Type B pancreatic cell (in vitro differentiated cells): Measurements from ENCODE around the gene LRCH1. TPM values are rescaled to one million over a fixed set of nuclear protein-coding genes. Genes with fewer than 3 reads are reported as not detected.

Source experiments
- DNase-seq: peaks from one replicate; pipeline ENCODE4 v3.0.0; 2021; ENCODE audit warnings: mixed read lengths; ENCODE audit not compliant: unreplicated experiment; ENCODE audit errors: extremely low spot score
- H3K27ac Mint-ChIP-seq: 2 replicates; pipeline ENCODE4 v1.8.0; 2021; ENCODE audit warnings: mild to moderate bottlenecking, mixed read lengths
- H3K27me3 Mint-ChIP-seq: 2 replicates; pipeline ENCODE4 v1.8.0; 2021; ENCODE audit warnings: mixed read lengths
- H3K36me3 Mint-ChIP-seq: 2 replicates; pipeline ENCODE4 v1.8.0; 2021; ENCODE audit warnings: mixed read lengths
- H3K4me1 Mint-ChIP-seq: one replicate; pipeline ENCODE4 v1.8.0; 2021; ENCODE audit warnings: mixed read lengths; ENCODE audit not compliant: unreplicated experiment
- H3K4me3 Mint-ChIP-seq: 2 replicates; pipeline ENCODE4 v1.8.0; 2021; ENCODE audit warnings: mild to moderate bottlenecking, mixed read lengths
- H3K9me3 Mint-ChIP-seq: 2 replicates; pipeline ENCODE4 v1.8.0; 2021; ENCODE audit warnings: mixed read lengths
- total RNA-seq: library from RNA; stranded (reverse); gene quantifications from 2 replicates; pipeline ENCODE4 v1.2.1, GENCODE V29; 2021; ENCODE audit warnings: low replicate concordance
- TF ChIP-seq, protein P1 (sequence below): fragments of 200-600 bp; sonication (generic); conservative IDR thresholded peaks from 2 replicates; pipeline ENCODE4 v1.5.0; 2021; ENCODE audit warnings: antibody characterized with exemption, mild to moderate bottlenecking

The LRCH1 gene
- total RNA-seq, 1 donor from 2014 or later, result 23.0 TPM

DNA sequence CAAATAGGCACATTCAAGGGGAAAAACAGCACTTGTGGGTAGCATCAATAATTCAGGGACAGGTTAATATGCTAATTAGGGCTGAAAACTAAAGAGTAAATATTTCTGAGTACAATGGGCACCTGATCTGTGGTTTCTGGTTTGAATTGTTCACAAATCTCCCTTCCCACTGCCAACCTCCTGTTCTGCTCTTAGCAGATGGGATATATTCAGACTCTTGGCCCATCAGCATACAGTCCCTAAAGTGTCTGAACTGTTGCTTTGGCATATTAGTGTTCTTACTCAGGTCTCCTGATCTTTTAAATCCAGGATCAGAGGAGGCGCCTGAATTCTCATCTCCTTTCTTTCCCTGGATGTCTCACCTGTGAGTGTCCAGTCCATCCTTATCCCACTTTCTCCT lies 8.2 kb upstream of the LRCH1 start:
- TF ChIP-seq, protein P1, sequence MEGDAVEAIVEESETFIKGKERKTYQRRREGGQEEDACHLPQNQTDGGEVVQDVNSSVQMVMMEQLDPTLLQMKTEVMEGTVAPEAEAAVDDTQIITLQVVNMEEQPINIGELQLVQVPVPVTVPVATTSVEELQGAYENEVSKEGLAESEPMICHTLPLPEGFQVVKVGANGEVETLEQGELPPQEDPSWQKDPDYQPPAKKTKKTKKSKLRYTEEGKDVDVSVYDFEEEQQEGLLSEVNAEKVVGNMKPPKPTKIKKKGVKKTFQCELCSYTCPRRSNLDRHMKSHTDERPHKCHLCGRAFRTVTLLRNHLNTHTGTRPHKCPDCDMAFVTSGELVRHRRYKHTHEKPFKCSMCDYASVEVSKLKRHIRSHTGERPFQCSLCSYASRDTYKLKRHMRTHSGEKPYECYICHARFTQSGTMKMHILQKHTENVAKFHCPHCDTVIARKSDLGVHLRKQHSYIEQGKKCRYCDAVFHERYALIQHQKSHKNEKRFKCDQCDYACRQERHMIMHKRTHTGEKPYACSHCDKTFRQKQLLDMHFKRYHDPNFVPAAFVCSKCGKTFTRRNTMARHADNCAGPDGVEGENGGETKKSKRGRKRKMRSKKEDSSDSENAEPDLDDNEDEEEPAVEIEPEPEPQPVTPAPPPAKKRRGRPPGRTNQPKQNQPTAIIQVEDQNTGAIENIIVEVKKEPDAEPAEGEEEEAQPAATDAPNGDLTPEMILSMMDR, result no peak
- Mint-ChIP-seq H3K27ac (no peak overlapping the region), H3K9me3 (no peaks in the 10 kb centered on the region), H3K27me3 (peaks cover 3% of the 10 kb centered on the region), H3K36me3 (no peaks in the 10 kb centered on the region), H3K4me1 (peaks cover 14% of the 10 kb centered on the region), H3K4me3 (no peak overlapping the region)
- no peak for DNase-seq

DNA sequence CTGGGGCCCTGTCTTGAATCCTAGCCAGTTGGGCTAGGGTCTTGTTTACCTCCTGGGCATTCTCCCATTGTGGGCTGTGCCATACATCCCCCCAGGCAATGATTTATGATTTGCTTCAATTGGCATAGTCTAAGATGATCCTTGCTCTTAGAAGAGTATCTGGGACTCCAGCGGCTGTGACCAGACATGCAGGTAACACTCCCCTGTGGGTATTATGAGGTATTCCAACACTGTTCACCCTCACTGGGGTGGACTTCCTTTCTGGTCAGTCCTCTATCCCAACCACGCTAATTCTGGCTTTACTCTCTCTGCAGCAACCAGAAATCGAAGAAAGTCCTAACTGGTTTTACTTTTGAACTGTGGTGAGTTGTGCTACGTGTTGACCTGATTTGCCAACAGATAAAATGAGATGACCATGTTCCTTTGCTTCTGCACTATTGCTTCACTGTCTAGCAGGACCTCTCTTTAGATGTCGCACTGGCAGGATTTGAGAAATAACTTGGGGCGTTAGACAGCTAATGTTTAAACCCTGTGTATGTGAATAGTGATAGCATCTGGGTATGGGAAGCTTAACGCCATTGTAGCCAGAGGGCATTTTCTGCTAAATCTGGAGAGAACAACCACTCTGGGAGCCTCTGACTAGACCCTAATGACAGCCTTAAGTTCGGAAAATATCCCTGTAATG lies 6.7 kb upstream of the LRCH1 start:
- Mint-ChIP-seq H3K36me3 (no peaks in the 10 kb centered on the region), H3K9me3 (no peaks in the 10 kb centered on the region), H3K4me3 (no peak overlapping the region), H3K4me1 (peaks cover 16% of the 10 kb centered on the region), H3K27ac (no peak overlapping the region), H3K27me3 (peaks cover 3% of the 10 kb centered on the region)
- no peak for DNase-seq
- TF ChIP-seq, protein P1, result no peak

DNA sequence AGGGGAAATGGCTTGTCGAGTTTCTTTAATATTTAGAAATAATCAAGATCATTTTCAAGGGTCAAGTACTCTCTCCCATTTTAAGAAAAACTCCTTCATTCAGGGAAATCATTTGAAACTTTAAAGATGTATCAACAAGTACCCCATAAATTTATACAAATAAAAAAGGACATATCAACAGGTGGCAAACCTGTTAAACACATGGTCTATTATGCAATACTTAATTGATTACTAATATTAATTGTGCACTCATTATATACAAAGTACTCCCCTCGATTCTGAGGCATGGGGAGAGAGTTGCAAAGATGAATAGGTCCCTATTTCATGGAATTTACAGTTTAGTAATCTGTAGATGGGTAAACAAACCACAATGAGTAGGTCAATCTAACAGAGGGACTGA lies 2.1 kb upstream of the LRCH1 start:
- no peak for DNase-seq
- TF ChIP-seq, protein P1, result no peak
- Mint-ChIP-seq H3K27ac (no peak overlapping the region), H3K4me3 (no peak overlapping the region), H3K4me1 (peaks cover 35% of the 10 kb centered on the region), H3K9me3 (no peaks in the 10 kb centered on the region), H3K27me3 (peaks cover 9% of the 10 kb centered on the region), H3K36me3 (no peaks in the 10 kb centered on the region)

DNA sequence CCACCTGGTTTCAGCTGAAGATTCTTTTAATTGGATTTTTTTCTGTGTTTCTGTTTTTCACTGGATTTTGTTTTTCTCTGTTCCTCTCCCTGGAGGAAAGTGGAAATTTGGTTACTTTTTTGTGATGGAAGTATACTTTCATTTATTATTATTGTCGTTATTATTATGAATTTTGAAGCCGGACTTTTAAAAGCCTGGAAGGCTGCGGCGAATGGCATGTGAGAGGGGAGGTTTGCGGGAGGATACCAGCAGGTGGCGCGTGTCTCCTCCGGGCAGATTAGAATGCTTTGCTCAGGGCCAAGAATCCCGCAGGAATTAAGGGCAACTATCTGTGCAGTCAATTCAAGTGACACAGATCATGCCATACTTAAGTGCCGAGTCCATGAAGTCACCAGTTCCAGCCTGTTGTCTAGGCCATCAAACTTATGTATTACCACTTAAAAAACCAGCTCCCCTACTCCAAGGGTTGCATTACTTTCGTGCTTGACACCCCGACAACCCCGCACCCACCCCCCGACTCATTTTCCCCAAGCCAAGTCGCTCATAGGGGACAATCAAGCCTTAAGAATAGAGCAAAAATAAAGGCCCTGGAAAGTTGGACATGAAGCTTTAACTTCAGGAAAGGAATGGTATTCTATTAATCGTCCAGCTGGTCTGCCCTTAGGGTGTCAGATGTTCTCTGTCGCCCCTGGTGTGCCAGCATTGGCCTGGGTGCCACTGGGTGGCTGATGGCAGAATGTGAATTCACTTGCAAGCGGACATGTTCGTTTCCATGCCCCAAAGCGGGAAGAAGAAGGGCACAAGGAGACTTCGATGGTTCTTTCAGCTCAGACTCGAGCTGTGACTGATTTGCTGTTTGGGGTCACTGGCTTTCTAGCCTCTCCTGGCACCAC lies 1.3 kb upstream of the LRCH1 start:
- H3K9me3 Mint-ChIP-seq, result no peaks in the 10 kb centered on the region
- H3K27ac Mint-ChIP-seq, result peak overlapping the region; percentile 82
- H3K4me3 Mint-ChIP-seq, result peak overlapping the region; percentile 97

DNA sequence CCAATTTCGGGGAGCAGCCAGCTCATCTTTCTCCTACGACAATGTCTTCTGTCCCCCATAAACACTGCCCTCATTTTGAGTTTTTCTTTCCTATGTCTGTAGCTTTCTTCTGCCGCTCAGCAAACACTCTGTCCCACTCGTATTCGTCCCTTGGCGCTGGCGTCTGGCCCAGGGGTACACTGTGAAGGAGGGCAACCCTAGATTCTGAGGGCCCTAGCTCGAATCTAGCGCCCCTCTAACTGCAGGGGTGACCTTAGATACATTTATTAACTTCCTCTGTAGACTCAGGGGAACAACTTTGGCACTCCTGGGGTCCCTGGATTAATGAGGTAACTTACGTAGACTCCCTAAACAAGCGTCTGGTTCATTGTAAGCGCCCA lies 677 bp upstream of the LRCH1 start:
- TF ChIP-seq, protein P1, result no peak
- Mint-ChIP-seq H3K27ac (peak overlapping the region; percentile 82), H3K36me3 (no peaks in the 10 kb centered on the region), H3K27me3 (peaks cover 6% of the 10 kb centered on the region), H3K9me3 (no peaks in the 10 kb centered on the region), H3K4me3 (peak overlapping the region; percentile 97), H3K4me1 (peaks cover 39% of the 10 kb centered on the region)
- DNase-seq, result no peak

More for the DNA sequence above, 1.3 kb upstream of the LRCH1 start:
- H3K27me3 Mint-ChIP-seq, result peaks cover 6% of the 10 kb centered on the region
- no peak for DNase-seq
- H3K36me3 Mint-ChIP-seq, result no peaks in the 10 kb centered on the region
- H3K4me1 Mint-ChIP-seq, result peaks cover 37% of the 10 kb centered on the region
- TF ChIP-seq, protein P1, result peak; percentile 92
